HEK293 (cell line): ENCODE measurements around the gene PFDN1.

ENCODE experiments used
- MZF1 ChIP-seq: fragments of 450-650 bp; formaldehyde crosslinking; IDR thresholded peaks from 2 replicates; pipeline ENCODE4 v1.5.1; 2017; ENCODE audit warnings: missing biosample characterization, missing genetic modification characterization, borderline replicate concordance
- PRDM1 ChIP-seq: fragments of 450-650 bp; formaldehyde crosslinking; IDR thresholded peaks from 2 replicates; pipeline ENCODE4; 2016; ENCODE audit warnings: missing biosample characterization, missing genetic modification characterization
- SCRT1 ChIP-seq: fragments of 450-650 bp; formaldehyde crosslinking; IDR thresholded peaks from 2 replicates; pipeline ENCODE4 v1.5.1; 2016; ENCODE audit warnings: missing biosample characterization, missing genetic modification characterization, borderline replicate concordance
- TCF7L2 ChIP-seq: IDR thresholded peaks from 2 replicates; pipeline ENCODE4 v1.6.1; 2011; ENCODE audit warnings: low read depth, mild to moderate bottlenecking, inconsistent platforms, low read length, moderate library complexity, borderline replicate concordance
- ZNF174 ChIP-seq: fragments of 450-650 bp; formaldehyde crosslinking; IDR thresholded peaks from 2 replicates; pipeline ENCODE4 v1.5.0; 2017; ENCODE audit warnings: missing biosample characterization, mild to moderate bottlenecking, missing genetic modification characterization
- ZNF23 ChIP-seq: fragments of 450-650 bp; formaldehyde crosslinking; IDR thresholded peaks from 2 replicates; pipeline ENCODE4 v1.5.1; 2016; ENCODE audit warnings: missing biosample characterization, missing genetic modification characterization, borderline replicate concordance
- ZNF555 ChIP-seq: fragments of 450-650 bp; formaldehyde crosslinking; conservative IDR thresholded peaks from 2 replicates; pipeline ENCODE4 v1.5.1; 2017; ENCODE audit warnings: missing biosample characterization, mild to moderate bottlenecking, missing genetic modification characterization, inconsistent platforms
- TF ChIP-seq, protein P1 (sequence below): fragments of 450-650 bp; formaldehyde crosslinking; IDR thresholded peaks from 2 replicates; pipeline ENCODE4 v1.5.1; 2016; ENCODE audit warnings: missing biosample characterization, missing genetic modification characterization
- TF ChIP-seq, protein P2 (sequence below): fragments of 450-650 bp; formaldehyde crosslinking; IDR thresholded peaks from 2 replicates; pipeline ENCODE4 v1.5.1; 2016; ENCODE audit warnings: missing biosample characterization, missing genetic modification characterization

GRCh38 chr5:140331638-140332037 is 28.7 kb upstream of the PFDN1 start:
- TF ChIP-seq MZF1 (tag by site-specific recombination): no peak
- no peak for TF ChIP-seq ZNF555 (tag by site-specific recombination)
- TF ChIP-seq, protein P1, sequence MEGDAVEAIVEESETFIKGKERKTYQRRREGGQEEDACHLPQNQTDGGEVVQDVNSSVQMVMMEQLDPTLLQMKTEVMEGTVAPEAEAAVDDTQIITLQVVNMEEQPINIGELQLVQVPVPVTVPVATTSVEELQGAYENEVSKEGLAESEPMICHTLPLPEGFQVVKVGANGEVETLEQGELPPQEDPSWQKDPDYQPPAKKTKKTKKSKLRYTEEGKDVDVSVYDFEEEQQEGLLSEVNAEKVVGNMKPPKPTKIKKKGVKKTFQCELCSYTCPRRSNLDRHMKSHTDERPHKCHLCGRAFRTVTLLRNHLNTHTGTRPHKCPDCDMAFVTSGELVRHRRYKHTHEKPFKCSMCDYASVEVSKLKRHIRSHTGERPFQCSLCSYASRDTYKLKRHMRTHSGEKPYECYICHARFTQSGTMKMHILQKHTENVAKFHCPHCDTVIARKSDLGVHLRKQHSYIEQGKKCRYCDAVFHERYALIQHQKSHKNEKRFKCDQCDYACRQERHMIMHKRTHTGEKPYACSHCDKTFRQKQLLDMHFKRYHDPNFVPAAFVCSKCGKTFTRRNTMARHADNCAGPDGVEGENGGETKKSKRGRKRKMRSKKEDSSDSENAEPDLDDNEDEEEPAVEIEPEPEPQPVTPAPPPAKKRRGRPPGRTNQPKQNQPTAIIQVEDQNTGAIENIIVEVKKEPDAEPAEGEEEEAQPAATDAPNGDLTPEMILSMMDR (tag by site-specific recombination): no peak
- TF ChIP-seq ZNF174 (tag by site-specific recombination): no peak
- TF ChIP-seq, protein P2, sequence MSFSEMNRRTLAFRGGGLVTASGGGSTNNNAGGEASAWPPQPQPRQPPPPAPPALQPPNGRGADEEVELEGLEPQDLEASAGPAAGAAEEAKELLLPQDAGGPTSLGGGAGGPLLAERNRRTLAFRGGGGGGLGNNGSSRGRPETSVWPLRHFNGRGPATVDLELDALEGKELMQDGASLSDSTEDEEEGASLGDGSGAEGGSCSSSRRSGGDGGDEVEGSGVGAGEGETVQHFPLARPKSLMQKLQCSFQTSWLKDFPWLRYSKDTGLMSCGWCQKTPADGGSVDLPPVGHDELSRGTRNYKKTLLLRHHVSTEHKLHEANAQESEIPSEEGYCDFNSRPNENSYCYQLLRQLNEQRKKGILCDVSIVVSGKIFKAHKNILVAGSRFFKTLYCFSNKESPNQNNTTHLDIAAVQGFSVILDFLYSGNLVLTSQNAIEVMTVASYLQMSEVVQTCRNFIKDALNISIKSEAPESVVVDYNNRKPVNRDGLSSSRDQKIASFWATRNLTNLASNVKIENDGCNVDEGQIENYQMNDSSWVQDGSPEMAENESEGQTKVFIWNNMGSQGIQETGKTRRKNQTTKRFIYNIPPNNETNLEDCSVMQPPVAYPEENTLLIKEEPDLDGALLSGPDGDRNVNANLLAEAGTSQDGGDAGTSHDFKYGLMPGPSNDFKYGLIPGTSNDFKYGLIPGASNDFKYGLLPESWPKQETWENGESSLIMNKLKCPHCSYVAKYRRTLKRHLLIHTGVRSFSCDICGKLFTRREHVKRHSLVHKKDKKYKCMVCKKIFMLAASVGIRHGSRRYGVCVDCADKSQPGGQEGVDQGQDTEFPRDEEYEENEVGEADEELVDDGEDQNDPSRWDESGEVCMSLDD (tag by site-specific recombination): no peak
- no peak for TF ChIP-seq PRDM1 (tag by site-specific recombination)
- no peak for TF ChIP-seq ZNF23 (tag by site-specific recombination)
- no peak for TF ChIP-seq TCF7L2
- TF ChIP-seq SCRT1 (tag by site-specific recombination): no peak
